ENCODE data around the gene MMP17.
"Not testable (repeated sequence)": the region's sequence is repeated elsewhere in the genome, so short reads cannot be mapped to it uniquely, and the experiment has no call there.

Gene MMP17

GRCh38 chr12:131865180-131865875 lies 37.1 kb downstream of the MMP17 start:
- DNase-seq (ENCODE audit: low spot score): no peak

- DNase-seq (ENCODE audit: low spot score): no peak
Observed at GRCh38 chr12:131867471-131867870, 39.3 kb downstream of the MMP17 start.

GRCh38 chr12:131867891-131868675 lies 39.9 kb downstream of the MMP17 start:
- DNase-seq (ENCODE audit: low spot score): no peak

- DNase-seq (ENCODE audit: low spot score): no peak
Observed at GRCh38 chr12:131869871-131870418, 41.8 kb downstream of the MMP17 start.

- no peak for DNase-seq (ENCODE audit: low spot score)
Observed at GRCh38 chr12:131871677-131872076, 43.5 kb downstream of the MMP17 start.

GRCh38 chr12:131872154-131873051 lies 44.2 kb downstream of the MMP17 start:
- no peak for DNase-seq (ENCODE audit: low spot score)

GRCh38 chr12:131873293-131873692 lies 45.1 kb downstream of the MMP17 start:
- no peak for DNase-seq (ENCODE audit: low spot score)

- not testable (repeated sequence) for DNase-seq (ENCODE audit: low spot score)
Observed at GRCh38 chr12:131874972-131875371, 46.8 kb downstream of the MMP17 start.

- not testable (repeated sequence) for DNase-seq (ENCODE audit: low spot score)
Observed at GRCh38 chr12:131877216-131877615, 49.0 kb downstream of the MMP17 start.

GRCh38 chr12:131878436-131878835 lies 50.2 kb downstream of the MMP17 start:
- not testable (repeated sequence) for DNase-seq (ENCODE audit: low spot score)

GRCh38 chr12:131882804-131883520 lies 54.8 kb downstream of the MMP17 start:
- DNase-seq (ENCODE audit: low spot score): no peak

GRCh38 chr12:131883521-131883900 lies 55.3 kb downstream of the MMP17 start:
- no peak for DNase-seq (ENCODE audit: low spot score)

- DNase-seq (ENCODE audit: low spot score): not testable (repeated sequence)
Observed at GRCh38 chr12:131885076-131885475, 56.9 kb downstream of the MMP17 start.

- DNase-seq (ENCODE audit: low spot score): no peak
Observed at GRCh38 chr12:131885543-131886057, 57.4 kb downstream of the MMP17 start.

GRCh38 chr12:131891722-131892121 lies 63.5 kb downstream of the MMP17 start:
- DNase-seq (ENCODE audit: low spot score): not testable (repeated sequence)

- no peak for DNase-seq (ENCODE audit: low spot score)
Observed at GRCh38 chr12:131892711-131893604, 64.8 kb downstream of the MMP17 start.

- DNase-seq (ENCODE audit: low spot score): no peak
Observed at GRCh38 chr12:131893605-131894312, 65.6 kb downstream of the MMP17 start.

GRCh38 chr12:131894313-131894860 lies 66.2 kb downstream of the MMP17 start, which contains the start of gene ULK1:
TSS of gene ULK1 (plus strand) at chr12:131894622. CDS start at chr12:131895002, 380 bp downstream.
- peak; percentile 99 for DNase-seq (ENCODE audit: low spot score)
